OCI-LY3 (cell line): ENCODE results near the gene GABARAP.

Source experiments
- EZH2phosphoT487 ChIP-seq: fragments of 200-600 bp; shearing (Covaris generic); IDR thresholded peaks from 2 replicates; pipeline ENCODE4 v1.6.1; 2018; ENCODE audit warnings: antibody characterized with exemption, mixed run types, low read depth
- TF ChIP-seq, protein P1 (sequence below): fragments of 200-600, 300-600 bp; sonication (generic); IDR thresholded peaks from 2 replicates; pipeline ENCODE4 v1.5.1; 2014; ENCODE audit warnings: antibody characterized with exemption, low read length, low read depth

DNA sequence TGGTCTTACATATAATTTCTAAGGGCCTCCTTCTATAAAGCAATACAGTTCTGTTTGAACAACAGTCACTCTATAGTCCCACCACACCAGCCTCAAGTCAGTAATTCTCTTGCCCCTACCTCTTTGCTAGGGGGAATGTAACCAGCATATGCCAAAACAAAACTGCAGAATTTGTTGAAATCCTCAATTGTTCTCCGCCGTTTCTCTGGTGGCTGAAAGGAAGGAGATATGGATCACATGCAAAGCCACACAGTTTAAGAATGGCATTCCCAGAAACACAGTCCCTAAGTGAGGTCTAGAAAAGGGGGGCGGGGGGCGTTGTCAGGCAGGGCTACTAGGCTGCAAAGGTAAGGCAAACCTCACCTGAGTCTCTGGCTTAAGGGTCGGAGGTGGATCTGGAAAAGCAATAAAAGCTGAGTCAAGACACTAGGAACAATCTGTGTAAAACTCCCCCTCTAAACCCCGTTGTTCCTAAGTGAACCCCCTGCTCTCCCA lies 4.9 kb downstream of the GABARAP start:
- TF ChIP-seq, protein P1, sequence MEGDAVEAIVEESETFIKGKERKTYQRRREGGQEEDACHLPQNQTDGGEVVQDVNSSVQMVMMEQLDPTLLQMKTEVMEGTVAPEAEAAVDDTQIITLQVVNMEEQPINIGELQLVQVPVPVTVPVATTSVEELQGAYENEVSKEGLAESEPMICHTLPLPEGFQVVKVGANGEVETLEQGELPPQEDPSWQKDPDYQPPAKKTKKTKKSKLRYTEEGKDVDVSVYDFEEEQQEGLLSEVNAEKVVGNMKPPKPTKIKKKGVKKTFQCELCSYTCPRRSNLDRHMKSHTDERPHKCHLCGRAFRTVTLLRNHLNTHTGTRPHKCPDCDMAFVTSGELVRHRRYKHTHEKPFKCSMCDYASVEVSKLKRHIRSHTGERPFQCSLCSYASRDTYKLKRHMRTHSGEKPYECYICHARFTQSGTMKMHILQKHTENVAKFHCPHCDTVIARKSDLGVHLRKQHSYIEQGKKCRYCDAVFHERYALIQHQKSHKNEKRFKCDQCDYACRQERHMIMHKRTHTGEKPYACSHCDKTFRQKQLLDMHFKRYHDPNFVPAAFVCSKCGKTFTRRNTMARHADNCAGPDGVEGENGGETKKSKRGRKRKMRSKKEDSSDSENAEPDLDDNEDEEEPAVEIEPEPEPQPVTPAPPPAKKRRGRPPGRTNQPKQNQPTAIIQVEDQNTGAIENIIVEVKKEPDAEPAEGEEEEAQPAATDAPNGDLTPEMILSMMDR: no peak
- TF ChIP-seq EZH2phosphoT487: no peak
